ENCODE data around the gene ARV1. TPM values are rescaled to one million over a fixed set of nuclear protein-coding genes. Genes with fewer than 3 reads are reported as not detected.
"Not testable (repeated sequence)": the region's sequence is repeated elsewhere in the genome, so short reads cannot be mapped to it uniquely, and the experiment has no call there.

ARV1 gene
- total and polyA plus RNA-seq, 7 experiments from 2014 or later = 5.6 to 35.8 (median 12.3) TPM

DNA sequence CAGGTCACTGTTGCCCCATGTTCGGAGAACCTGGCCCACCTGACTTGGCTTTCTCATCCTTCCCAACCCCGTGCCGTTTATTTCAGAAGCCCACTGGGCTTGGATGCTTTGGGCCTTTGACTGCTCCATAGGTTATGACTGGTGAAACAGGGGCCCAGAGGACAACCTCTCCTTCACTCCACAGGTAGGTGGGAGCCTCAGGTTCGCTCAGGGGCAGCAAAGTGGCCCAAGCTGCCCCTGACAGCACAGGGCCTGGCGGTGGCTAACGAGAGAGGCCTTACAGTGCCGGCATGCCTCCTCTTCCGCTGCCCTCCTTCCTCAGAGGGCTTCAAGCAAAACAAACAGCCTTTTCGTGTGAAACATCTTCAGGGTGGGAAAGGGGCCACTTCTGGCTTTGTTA lies 44.3 kb downstream of the ARV1 start:
- ATAC-seq (no peak), DNase-seq (no peak)
- CTCF ChIA-PET = no interaction called here
- Mint-ChIP-seq H3K4me1 (peaks cover 10 to 26% (median 17%) of the 10 kb centered on the region in 7 donors), H3K27ac (no peak overlapping the region), H3K4me3 (no peak overlapping the region), H3K36me3 (peaks cover 0 to 35% (median 10%) of the 10 kb centered on the region in 5 donors), H3K9me3 (no peaks in the 10 kb centered on the region), H3K27me3 (no peaks in the 10 kb centered on the region)
- no peaks in the 10 kb centered on the region for H3K9me3 ChIP-seq (ENCODE audit: control insufficient read depth in 2 of 3, low read length in 3 of 3)
- no peaks in the 10 kb centered on the region for H3K27me3 ChIP-seq (ENCODE audit: control insufficient read depth in 2 of 2, insufficient read depth in 2 of 2, low read length in 2 of 2)
- H3K4me1 ChIP-seq (ENCODE audit: control insufficient read depth in 2 of 2, insufficient read depth in 2 of 2, low read length in 2 of 2) = no peaks in the 10 kb centered on the region
- no peak overlapping the region for H3K27ac ChIP-seq (ENCODE audit: low read depth, low read length)
- peaks cover 0 to 10% (median 0%) of the 10 kb centered on the region in 3 experiments for H3K36me3 ChIP-seq (ENCODE audit: control insufficient read depth in 2 of 3, insufficient read depth in 3 of 3, low read length in 3 of 3)
- intact Hi-C loops (cut with micrococcal nuclease) = no loop called here
- POLR2A ChIA-PET = no interaction called here
- H3K4me3 ChIP-seq (ENCODE audit: low read length) = no peak overlapping the region

- peaks cover 0 to 27% (median 0%) of the 10 kb centered on the region in 5 donors for H3K36me3 Mint-ChIP-seq
- H3K27me3 Mint-ChIP-seq = no peaks in the 10 kb centered on the region
- peaks cover 0 to 3% (median 0%) of the 10 kb centered on the region in 11 donors for H3K9me3 Mint-ChIP-seq
- Histone ChIP-seq H3K36me3 (ENCODE audit: control insufficient read depth in 2 of 3, insufficient read depth in 3 of 3, low read length in 3 of 3) (no peaks in the 10 kb centered on the region), H3K9me3 (ENCODE audit: control insufficient read depth in 2 of 3, low read length in 3 of 3) (no peaks in the 10 kb centered on the region), H3K27me3 (ENCODE audit: control insufficient read depth in 2 of 2, insufficient read depth in 2 of 2, low read length in 2 of 2) (no peaks in the 10 kb centered on the region), H3K4me1 (ENCODE audit: control insufficient read depth in 2 of 2, insufficient read depth in 2 of 2, low read length in 2 of 2) (no peaks in the 10 kb centered on the region), H3K27ac (ENCODE audit: low read depth, low read length) (no peak overlapping the region), H3K4me3 (ENCODE audit: low read length) (no peak overlapping the region)
- intact Hi-C loops (cut with micrococcal nuclease) = no loop called here
- peak overlapping the region in 1 of 9 donors; percentile 46 for H3K27ac Mint-ChIP-seq
- CTCF ChIA-PET = no interaction called here
- ATAC-seq (no peak), DNase-seq (no peak)
- POLR2A ChIA-PET = no interaction called here
- no peak overlapping the region for H3K4me3 Mint-ChIP-seq
- peaks cover 3 to 27% (median 13%) of the 10 kb centered on the region in 7 donors for H3K4me1 Mint-ChIP-seq
Measured at GRCh38 chr1:231026576-231026975, 47.7 kb downstream of the ARV1 start.

GRCh38 chr1:231027136-231027925 lies 48.4 kb downstream of the ARV1 start:
- peaks cover 3 to 26% (median 13%) of the 10 kb centered on the region in 7 donors for H3K4me1 Mint-ChIP-seq
- Histone ChIP-seq H3K4me1 (ENCODE audit: control insufficient read depth in 2 of 2, insufficient read depth in 2 of 2, low read length in 2 of 2) (no peaks in the 10 kb centered on the region), H3K4me3 (ENCODE audit: low read length) (no peak overlapping the region), H3K36me3 (ENCODE audit: control insufficient read depth in 2 of 3, insufficient read depth in 3 of 3, low read length in 3 of 3) (no peaks in the 10 kb centered on the region), H3K9me3 (ENCODE audit: control insufficient read depth in 2 of 3, low read length in 3 of 3) (no peaks in the 10 kb centered on the region), H3K27me3 (ENCODE audit: control insufficient read depth in 2 of 2, insufficient read depth in 2 of 2, low read length in 2 of 2) (no peaks in the 10 kb centered on the region), H3K27ac (ENCODE audit: low read depth, low read length) (no peak overlapping the region)
- intact Hi-C loops (cut with micrococcal nuclease) = no loop called here
- POLR2A ChIA-PET = no interaction called here
- H3K27ac Mint-ChIP-seq = peak overlapping the region in 1 of 9 donors; percentile 57
- peaks cover 0 to 22% (median 0%) of the 10 kb centered on the region in 5 donors for H3K36me3 Mint-ChIP-seq
- no peaks in the 10 kb centered on the region for H3K27me3 Mint-ChIP-seq
- ATAC-seq (no peak), DNase-seq (no peak)
- peaks cover 0 to 3% (median 0%) of the 10 kb centered on the region in 11 donors for H3K9me3 Mint-ChIP-seq
- CTCF ChIA-PET = interaction anchor here (0.7 kb wide), 1 partner anchor 11 kb away, joined by 3 read pairs; no protein-coding TSS in a partner anchor
- peak overlapping the region in 1 of 10 donors; percentile 42 for H3K4me3 Mint-ChIP-seq

- no peak for DNase-seq
- ChIA-PET POLR2A (no interaction called here), CTCF (interaction anchor here (0.7 kb wide), 1 partner anchor 10 kb away, joined by 3 read pairs; no protein-coding TSS in a partner anchor)
Measured at GRCh38 chr1:231027971-231028370, 49.1 kb downstream of the ARV1 start.

GRCh38 chr1:231028682-231029081 lies 49.8 kb downstream of the ARV1 start:
- Histone ChIP-seq H3K4me3 (ENCODE audit: low read length) (no peak overlapping the region), H3K9me3 (ENCODE audit: control insufficient read depth in 2 of 3, low read length in 3 of 3) (no peaks in the 10 kb centered on the region), H3K27ac (ENCODE audit: low read depth, low read length) (no peak overlapping the region), H3K4me1 (ENCODE audit: control insufficient read depth in 2 of 2, insufficient read depth in 2 of 2, low read length in 2 of 2) (no peaks in the 10 kb centered on the region), H3K27me3 (ENCODE audit: control insufficient read depth in 2 of 2, insufficient read depth in 2 of 2, low read length in 2 of 2) (no peaks in the 10 kb centered on the region), H3K36me3 (ENCODE audit: control insufficient read depth in 2 of 3, insufficient read depth in 3 of 3, low read length in 3 of 3) (no peaks in the 10 kb centered on the region)
- intact Hi-C loops (cut with micrococcal nuclease) = no loop called here
- Mint-ChIP-seq H3K4me3 (peak overlapping the region in 8 of 10 donors; percentile 13 to 77 (median 61)), H3K27me3 (no peaks in the 10 kb centered on the region), H3K36me3 (peaks cover 0 to 22% (median 0%) of the 10 kb centered on the region in 5 donors), H3K9me3 (peaks cover 0 to 3% (median 0%) of the 10 kb centered on the region in 11 donors), H3K27ac (peak overlapping the region in 4 of 9 donors; percentile 17 to 64 (median 42)), H3K4me1 (peaks cover 3 to 35% (median 21%) of the 10 kb centered on the region in 7 donors)
- CTCF ChIA-PET = no interaction called here
- DNase-seq = no peak
- POLR2A ChIA-PET = no interaction called here
- ATAC-seq = no peak

More at GRCh38 chr1:231027971-231028370, 49.1 kb downstream of the ARV1 start:
- H3K9me3 Mint-ChIP-seq = peaks cover 0 to 3% (median 0%) of the 10 kb centered on the region in 11 donors
- no peaks in the 10 kb centered on the region for H3K4me1 ChIP-seq (ENCODE audit: control insufficient read depth in 2 of 2, insufficient read depth in 2 of 2, low read length in 2 of 2)
- H3K4me1 Mint-ChIP-seq = peaks cover 3 to 32% (median 17%) of the 10 kb centered on the region in 7 donors
- H3K27me3 Mint-ChIP-seq = no peaks in the 10 kb centered on the region
- no peak overlapping the region for H3K27ac ChIP-seq (ENCODE audit: low read depth, low read length)
- H3K4me3 ChIP-seq (ENCODE audit: low read length) = no peak overlapping the region
- H3K27me3 ChIP-seq (ENCODE audit: control insufficient read depth in 2 of 2, insufficient read depth in 2 of 2, low read length in 2 of 2) = no peaks in the 10 kb centered on the region
- H3K4me3 Mint-ChIP-seq = peak overlapping the region in 3 of 10 donors; percentile 42 to 75 (median 56)
- no peaks in the 10 kb centered on the region for H3K9me3 ChIP-seq (ENCODE audit: control insufficient read depth in 2 of 3, low read length in 3 of 3)
- H3K27ac Mint-ChIP-seq = peak overlapping the region in 1 of 9 donors; percentile 57
- intact Hi-C loops (cut with micrococcal nuclease) = no loop called here
- no peak for ATAC-seq
- no peaks in the 10 kb centered on the region for H3K36me3 ChIP-seq (ENCODE audit: control insufficient read depth in 2 of 3, insufficient read depth in 3 of 3, low read length in 3 of 3)
- H3K36me3 Mint-ChIP-seq = peaks cover 0 to 22% (median 0%) of the 10 kb centered on the region in 5 donors

DNA sequence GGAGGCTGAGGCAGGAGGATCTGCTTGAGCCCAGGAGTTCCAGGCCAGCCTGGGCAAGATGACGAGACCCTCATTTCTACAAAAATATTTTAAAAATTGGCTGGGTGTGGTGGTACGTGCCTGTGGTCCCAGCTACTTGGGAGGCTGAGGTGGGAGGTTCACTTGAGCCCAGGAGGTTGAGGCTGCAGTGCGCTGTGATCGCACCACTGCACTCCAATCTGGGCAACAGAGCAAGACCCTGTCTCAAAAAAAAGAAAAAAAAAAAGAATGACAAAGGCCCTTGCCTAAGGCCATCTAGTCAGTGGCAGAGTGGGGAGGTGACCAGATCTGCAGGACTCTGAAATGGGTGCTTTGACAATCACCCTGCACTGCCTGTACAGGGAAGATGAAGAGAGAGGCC lies 50.4 kb downstream of the ARV1 start:
- Mint-ChIP-seq H3K36me3 (peaks cover 0 to 22% (median 0%) of the 10 kb centered on the region in 5 donors), H3K4me1 (peaks cover 3 to 40% (median 27%) of the 10 kb centered on the region in 7 donors)
- ATAC-seq; H3K27ac Mint-ChIP-seq; CTCF ChIA-PET; POLR2A ChIA-PET; H3K27me3 Mint-ChIP-seq; H3K4me1 ChIP-seq (ENCODE audit: control insufficient read depth in 2 of 2, insufficient read depth in 2 of 2, low read length in 2 of 2); H3K27me3 ChIP-seq (ENCODE audit: control insufficient read depth in 2 of 2, insufficient read depth in 2 of 2, low read length in 2 of 2); H3K4me3 ChIP-seq (ENCODE audit: low read length); H3K9me3 ChIP-seq (ENCODE audit: control insufficient read depth in 2 of 3, low read length in 3 of 3); DNase-seq; intact Hi-C loops (cut with micrococcal nuclease); H3K36me3 ChIP-seq (ENCODE audit: control insufficient read depth in 2 of 3, insufficient read depth in 3 of 3, low read length in 3 of 3); H3K9me3 Mint-ChIP-seq; H3K4me3 Mint-ChIP-seq; H3K27ac ChIP-seq (ENCODE audit: low read depth, low read length): not testable (repeated sequence)
